ENCODE measurements around the gene CELA1.
"Not testable (repeated sequence)": the region's sequence is repeated elsewhere in the genome, so short reads cannot be mapped to it uniquely, and the experiment has no call there.

CELA1 gene

GRCh38 chr12:51318057-51318806, 28.2 kb downstream of the CELA1 start:
- not testable (repeated sequence) for DNase-seq

GRCh38 chr12:51311389-51311788, 35.1 kb downstream of the CELA1 start:
- no peak for DNase-seq

GRCh38 chr12:51307655-51308593, 38.6 kb downstream of the CELA1 start:
- DNase-seq: no peak

- DNase-seq: no peak
Measured at GRCh38 chr12:51306507-51306906, 40.0 kb downstream of the CELA1 start.

GRCh38 chr12:51300768-51301167, 45.7 kb downstream of the CELA1 start:
- DNase-seq: not testable (repeated sequence)

- no peak for DNase-seq
Measured at GRCh38 chr12:51295651-51296050, 50.8 kb downstream of the CELA1 start.

GRCh38 chr12:51294097-51294496, 52.4 kb downstream of the CELA1 start:
- not testable (repeated sequence) for DNase-seq

- no peak for DNase-seq
Measured at GRCh38 chr12:51293696-51294095, 52.8 kb downstream of the CELA1 start.

GRCh38 chr12:51291603-51292513, 54.6 kb downstream of the CELA1 start:
- not testable (repeated sequence) for DNase-seq

- no peak for DNase-seq
Measured at GRCh38 chr12:51285843-51286242, 60.6 kb downstream of the CELA1 start.

GRCh38 chr12:51281202-51281924, 65.1 kb downstream of the CELA1 start:
- DNase-seq: no peak

All from right kidney (tissue), 1 donor.